ENCODE results near the gene PCCA. TPM values are rescaled to one million over a fixed set of nuclear protein-coding genes. Genes with fewer than 3 reads are reported as not detected.
"Not testable (repeated sequence)": the region's sequence is repeated elsewhere in the genome, so short reads cannot be mapped to it uniquely, and the experiment has no call there.

The PCCA gene
- total and polyA plus RNA-seq, 12 donors: 27.6 to 176 (median 97.7) TPM

DNA sequence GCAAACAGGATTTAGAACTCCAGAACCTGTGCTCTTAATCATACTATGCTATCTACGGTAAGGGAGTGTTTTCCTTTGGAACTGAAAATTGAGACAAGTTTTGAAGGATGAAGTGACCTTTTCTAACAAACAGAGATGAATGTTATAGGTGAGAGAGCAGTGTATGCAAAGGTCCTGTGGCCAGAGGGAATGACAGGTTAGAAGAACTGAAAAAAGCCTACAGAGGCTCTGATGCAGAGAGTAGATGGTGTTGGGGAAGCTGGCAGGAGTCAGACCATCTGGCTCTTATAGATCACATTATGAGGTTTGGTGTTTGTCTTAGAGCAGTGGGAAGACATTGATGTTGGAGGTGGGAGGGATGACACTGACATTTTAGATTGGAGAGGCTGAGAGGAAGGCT, 2.0 kb downstream of the PCCA start:
- WGBS, 4 donors: 68 to 83% (median 72%) methylated on average over 1 of the region's 1 CpG
- no peaks in the 10 kb centered on the region for H3K9me3 ChIP-seq (replicated peaks in 1 of 3)
- intact Hi-C loops (cut with DNase I): no loop called here
- peak overlapping the region in 1 of 4 donors; percentile 11 for H3K4me3 ChIP-seq
- peaks cover 0 to 23% of the 10 kb centered on the region in 2 donors for H3K4me1 ChIP-seq (replicated peaks in 1 of 2)
- H3K27ac ChIP-seq: no peak overlapping the region
- TF ChIP-seq POLR2A (IDR thresholded peaks at IDR 0.05): no peak
- TF ChIP-seq, protein P1, sequence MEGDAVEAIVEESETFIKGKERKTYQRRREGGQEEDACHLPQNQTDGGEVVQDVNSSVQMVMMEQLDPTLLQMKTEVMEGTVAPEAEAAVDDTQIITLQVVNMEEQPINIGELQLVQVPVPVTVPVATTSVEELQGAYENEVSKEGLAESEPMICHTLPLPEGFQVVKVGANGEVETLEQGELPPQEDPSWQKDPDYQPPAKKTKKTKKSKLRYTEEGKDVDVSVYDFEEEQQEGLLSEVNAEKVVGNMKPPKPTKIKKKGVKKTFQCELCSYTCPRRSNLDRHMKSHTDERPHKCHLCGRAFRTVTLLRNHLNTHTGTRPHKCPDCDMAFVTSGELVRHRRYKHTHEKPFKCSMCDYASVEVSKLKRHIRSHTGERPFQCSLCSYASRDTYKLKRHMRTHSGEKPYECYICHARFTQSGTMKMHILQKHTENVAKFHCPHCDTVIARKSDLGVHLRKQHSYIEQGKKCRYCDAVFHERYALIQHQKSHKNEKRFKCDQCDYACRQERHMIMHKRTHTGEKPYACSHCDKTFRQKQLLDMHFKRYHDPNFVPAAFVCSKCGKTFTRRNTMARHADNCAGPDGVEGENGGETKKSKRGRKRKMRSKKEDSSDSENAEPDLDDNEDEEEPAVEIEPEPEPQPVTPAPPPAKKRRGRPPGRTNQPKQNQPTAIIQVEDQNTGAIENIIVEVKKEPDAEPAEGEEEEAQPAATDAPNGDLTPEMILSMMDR (IDR thresholded peaks at IDR 0.05): no peak
- no peak for DNase-seq
- H3K36me3 ChIP-seq (replicated peaks in 1 of 2): no peaks in the 10 kb centered on the region
- no peaks in the 10 kb centered on the region for H3K27me3 ChIP-seq

DNA sequence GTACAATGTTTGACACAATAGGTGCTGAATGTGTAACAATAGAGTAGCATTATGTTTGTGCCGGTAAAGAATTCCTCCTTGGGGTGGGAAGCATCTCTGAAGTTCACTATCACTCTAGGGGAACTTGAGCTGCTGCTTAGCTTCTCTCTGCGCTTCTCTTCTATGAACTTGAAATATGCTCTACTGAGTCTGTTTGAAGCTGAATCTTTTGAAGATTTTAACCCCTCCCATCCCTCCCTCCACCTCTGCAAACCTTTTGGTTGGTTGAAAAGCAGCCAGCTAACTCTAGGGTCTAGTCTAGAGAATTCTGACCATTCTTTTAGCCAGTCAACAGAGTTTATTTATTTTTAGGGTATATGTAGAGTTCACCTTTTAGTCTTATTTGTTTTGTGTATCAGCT, 2.5 kb downstream of the PCCA start:
- 60 to 83% (median 77%) methylated on average over 2 of the region's 2 CpGs for WGBS, 4 donors
- Histone ChIP-seq H3K27me3 (no peaks in the 10 kb centered on the region), H3K4me1 (replicated peaks in 1 of 2) (peaks cover 0 to 27% of the 10 kb centered on the region in 2 donors), H3K9me3 (replicated peaks in 1 of 3) (no peaks in the 10 kb centered on the region), H3K27ac (no peak overlapping the region), H3K4me3 (peak overlapping the region in 1 of 4 donors; percentile 11), H3K36me3 (replicated peaks in 1 of 2) (no peaks in the 10 kb centered on the region)
- no peak for DNase-seq
- intact Hi-C loops (cut with DNase I): no loop called here
- TF ChIP-seq, protein P1 (IDR thresholded peaks at IDR 0.05): no peak
- TF ChIP-seq POLR2A (IDR thresholded peaks at IDR 0.05): no peak

DNA sequence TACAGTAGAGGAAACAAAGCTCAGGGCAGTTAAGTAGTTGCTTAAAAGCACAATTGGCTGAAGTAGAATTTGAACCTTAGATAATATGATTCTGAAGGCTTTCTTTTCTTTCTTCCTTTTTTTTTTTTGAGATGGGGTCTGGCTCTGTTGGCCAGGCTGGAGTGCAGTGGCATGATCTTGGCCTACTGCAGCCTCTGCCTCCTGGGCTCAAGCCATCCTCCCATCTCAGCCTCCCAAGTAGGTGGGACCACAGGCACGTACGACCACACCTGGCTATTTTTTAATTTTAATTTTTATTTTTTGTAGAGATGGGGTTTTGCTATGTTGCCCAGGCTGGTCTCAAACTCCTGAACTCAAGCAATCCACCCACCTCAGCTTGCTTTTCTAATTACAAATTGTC, 3.4 kb downstream of the PCCA start:
- H3K27ac ChIP-seq; H3K27me3 ChIP-seq; H3K4me3 ChIP-seq; H3K9me3 ChIP-seq (replicated peaks in 1 of 3); intact Hi-C loops (cut with DNase I); DNase-seq; H3K36me3 ChIP-seq (replicated peaks in 1 of 2): not testable (repeated sequence)
- peaks cover 0 to 27% of the 10 kb centered on the region in 2 donors for H3K4me1 ChIP-seq (replicated peaks in 1 of 2)
- 90 to 97% (median 93%) methylated on average over 2 of the region's 2 CpGs for WGBS, 4 donors

DNA sequence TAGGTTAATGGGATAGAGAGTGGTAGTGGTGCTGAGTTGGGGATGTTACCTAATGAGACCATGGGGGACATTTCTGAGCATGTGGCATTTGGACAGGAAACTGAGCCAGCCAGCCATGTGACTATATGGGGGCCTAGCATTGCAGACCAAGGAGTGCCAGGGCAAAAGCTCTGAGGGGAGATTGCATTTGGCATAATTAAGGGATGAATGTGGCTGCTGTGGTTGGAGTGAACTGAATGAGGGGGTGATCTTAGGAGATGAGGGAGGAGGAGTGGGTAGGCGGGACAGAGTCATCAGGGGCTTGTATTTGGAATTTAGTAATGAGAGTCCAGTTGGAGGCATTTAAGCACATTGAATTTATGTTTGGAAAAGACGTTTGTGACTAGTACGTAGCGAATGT, 6.6 kb downstream of the PCCA start:
- WGBS, 4 donors: 90 to 96% (median 92%) methylated on average over 4 of the region's 4 CpGs
- Histone ChIP-seq H3K4me3 (no peak overlapping the region), H3K27me3 (no peaks in the 10 kb centered on the region), H3K36me3 (replicated peaks in 1 of 2) (no peaks in the 10 kb centered on the region), H3K4me1 (replicated peaks in 1 of 2) (peaks cover 10 to 36% of the 10 kb centered on the region in 2 donors), H3K9me3 (replicated peaks in 1 of 3) (no peaks in the 10 kb centered on the region), H3K27ac (no peak overlapping the region)
- intact Hi-C loops (cut with DNase I): no loop called here
- DNase-seq: no peak
- TF ChIP-seq, protein P1 (IDR thresholded peaks at IDR 0.05): no peak
- TF ChIP-seq POLR2A (IDR thresholded peaks at IDR 0.05): no peak

DNA sequence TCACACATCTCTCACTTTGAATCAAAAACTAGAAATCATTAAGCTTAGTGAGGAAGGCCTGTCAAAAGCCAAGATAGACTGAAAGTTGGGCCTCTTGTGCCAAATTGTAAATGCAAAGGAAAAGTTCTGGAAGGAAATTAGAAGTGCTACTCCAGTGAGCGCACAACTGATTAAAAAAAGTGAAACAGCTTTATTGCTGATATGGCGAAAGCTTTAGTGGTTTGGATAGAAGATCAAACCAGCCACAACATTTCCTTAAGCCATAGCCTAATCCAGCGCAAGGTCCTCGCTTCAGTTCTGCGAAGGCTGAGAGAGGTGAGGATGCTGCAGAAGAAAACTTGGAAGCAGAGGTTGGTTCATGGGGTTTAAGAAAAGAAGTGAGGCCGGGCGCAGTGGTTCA, 7.6 kb downstream of the PCCA start:
- WGBS, 4 donors: 97 to 99% (median 97%) methylated on average over 7 of the region's 7 CpGs
- no peaks in the 10 kb centered on the region for H3K36me3 ChIP-seq (replicated peaks in 1 of 2)
- H3K4me1 ChIP-seq (replicated peaks in 1 of 2): peaks cover 20 to 36% of the 10 kb centered on the region in 2 donors
- no peak for TF ChIP-seq POLR2A (IDR thresholded peaks at IDR 0.05)
- TF ChIP-seq, protein P1 (IDR thresholded peaks at IDR 0.05): no peak
- intact Hi-C loops (cut with DNase I): no loop called here
- H3K27ac ChIP-seq: no peak overlapping the region
- H3K27me3 ChIP-seq: no peaks in the 10 kb centered on the region
- no peak overlapping the region for H3K4me3 ChIP-seq
- no peak for DNase-seq
- H3K9me3 ChIP-seq (replicated peaks in 1 of 3): no peaks in the 10 kb centered on the region

Measured in adrenal gland (tissue), 12 donors.